Fibroblast of mammary gland (primary cell): ENCODE data around the gene PRAMEF17.
"Not testable (repeated sequence)": the region's sequence is repeated elsewhere in the genome, so short reads cannot be mapped to it uniquely, and the experiment has no call there.

ENCODE experiments used
- DNase-seq: peaks from one replicate; pipeline ENCODE4 v3.0.0-alpha.2; 2010; ENCODE audit warnings: low read depth
- H3K4me3 ChIP-seq: 2 replicates; pipeline ENCODE4 v1.5.1; 2011; ENCODE audit warnings: low read depth, mild to moderate bottlenecking, low read length, moderate library complexity; ENCODE audit not compliant: control insufficient read depth
- CTCF ChIP-seq: conservative IDR thresholded peaks from 2 replicates; pipeline ENCODE4 v1.5.1; 2011; ENCODE audit warnings: low read depth, low read length, inconsistent platforms; ENCODE audit not compliant: control insufficient read depth, insufficient read depth

The PRAMEF17 gene

GRCh38 chr1:13389332-13389731 lies at the start of gene PRAMEF17:
Gene PRAMEF17 (plus strand): TSS chr1:13389632. CDS start chr1:13389658, 26 bp downstream.
- H3K4me3 ChIP-seq, DNase-seq: not testable (repeated sequence)

GRCh38 chr1:13342496-13342895 lies 46.9 kb upstream of the PRAMEF17 start:
- DNase-seq, H3K4me3 ChIP-seq: not testable (repeated sequence)

GRCh38 chr1:13347034-13347433 lies 42.4 kb upstream of the PRAMEF17 start, which contains the start of gene PRAMEF14:
Gene PRAMEF14 (minus strand): TSS chr1:13347134. CDS start chr1:13345314, 1,820 bp downstream.
- H3K4me3 ChIP-seq, DNase-seq: not testable (repeated sequence)

- DNase-seq: peak; percentile 0
- H3K4me3 ChIP-seq: not testable (repeated sequence)
Measured at GRCh38 chr1:13353476-13353875, 36.0 kb upstream of the PRAMEF17 start.

GRCh38 chr1:13354475-13354874 lies 35.0 kb upstream of the PRAMEF17 start:
- DNase-seq, H3K4me3 ChIP-seq: not testable (repeated sequence)

GRCh38 chr1:13356774-13357173 lies 32.7 kb upstream of the PRAMEF17 start:
- TF ChIP-seq CTCF: peak; percentile 40
- DNase-seq: peak; percentile 61

GRCh38 chr1:13362364-13362763 lies 27.1 kb upstream of the PRAMEF17 start:
- DNase-seq, H3K4me3 ChIP-seq: not testable (repeated sequence)

More at GRCh38 chr1:13356774-13357173, 32.7 kb upstream of the PRAMEF17 start:
- H3K4me3 ChIP-seq: not testable (repeated sequence)

- not testable (repeated sequence) for H3K4me3 ChIP-seq, DNase-seq
Measured at GRCh38 chr1:13364928-13365327, 24.5 kb upstream of the PRAMEF17 start.

GRCh38 chr1:13366536-13366935 lies 22.9 kb upstream of the PRAMEF17 start:
- not testable (repeated sequence) for DNase-seq, H3K4me3 ChIP-seq

GRCh38 chr1:13368544-13368943 lies 20.9 kb upstream of the PRAMEF17 start:
- TF ChIP-seq CTCF: peak; percentile 3
- H3K4me3 ChIP-seq, DNase-seq: not testable (repeated sequence)

GRCh38 chr1:13378983-13379382 lies 10.4 kb upstream of the PRAMEF17 start:
- not testable (repeated sequence) for H3K4me3 ChIP-seq, DNase-seq

GRCh38 chr1:13380380-13380779 lies 9.1 kb upstream of the PRAMEF17 start:
- not testable (repeated sequence) for H3K4me3 ChIP-seq, DNase-seq

GRCh38 chr1:13393004-13393403 lies 3.6 kb downstream of the PRAMEF17 start:
- not testable (repeated sequence) for DNase-seq, H3K4me3 ChIP-seq

- not testable (repeated sequence) for DNase-seq, H3K4me3 ChIP-seq
Measured at GRCh38 chr1:13394761-13395160, 5.3 kb downstream of the PRAMEF17 start.

- DNase-seq, H3K4me3 ChIP-seq: not testable (repeated sequence)
Measured at GRCh38 chr1:13395311-13395710, 5.9 kb downstream of the PRAMEF17 start.
